Measurements from ENCODE around the gene IFI6. TPM values are rescaled to one million over a fixed set of nuclear protein-coding genes. Genes with fewer than 3 reads are reported as not detected.

IFI6 gene
- total RNA-seq, 2 donors from 2014 or later, result 18.0 to 25.1 TPM

DNA sequence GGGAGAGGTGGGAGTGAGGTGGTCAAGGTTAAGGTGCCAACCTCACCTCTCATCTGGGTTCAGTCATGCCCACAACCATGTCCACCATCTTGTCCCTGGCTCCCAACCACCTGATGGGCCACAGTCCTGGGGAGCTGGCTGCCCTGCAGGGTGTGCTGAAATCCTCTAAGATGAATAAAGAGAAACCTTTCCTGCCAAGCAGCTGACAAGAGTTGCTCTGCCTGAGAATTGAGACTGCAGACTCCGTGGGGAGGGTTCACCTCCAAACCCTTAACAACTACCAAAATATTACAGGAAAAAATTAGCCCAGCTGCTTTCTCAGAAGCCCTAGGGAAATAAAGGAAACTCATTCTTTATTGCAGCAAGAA, 21.8 kb downstream of the IFI6 start:
- H3K4me3 ChIP-seq, result no peak overlapping the region

DNA sequence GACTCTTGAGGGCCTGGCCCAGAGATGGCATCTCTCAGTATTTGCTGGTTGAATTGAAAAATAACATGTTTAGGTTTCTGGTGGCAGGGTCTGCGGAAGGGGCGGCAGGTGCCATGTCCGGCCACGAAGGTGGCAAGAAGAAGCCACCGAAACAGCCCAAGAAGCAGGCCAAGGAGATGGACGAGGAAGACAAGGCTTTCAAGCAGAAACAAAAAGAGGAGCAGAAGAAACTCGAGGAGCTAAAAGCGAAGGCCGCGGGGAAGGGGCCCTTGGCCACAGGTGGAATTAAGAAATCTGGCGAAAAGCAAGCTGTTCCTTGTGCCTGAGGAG, 22.7 kb downstream of the IFI6 start:
- H3K9ac ChIP-seq (ENCODE audit: low read depth in 2 of 2, low read length in 2 of 2), result no peak overlapping the region
- H3K27me3 ChIP-seq, result no peaks in the 10 kb centered on the region
- H3K27ac ChIP-seq, result no peak overlapping the region
- no peaks in the 10 kb centered on the region for H3K9me3 ChIP-seq
- no peak overlapping the region for H3K4me3 ChIP-seq
- DNase-seq, result no peak
- intact Hi-C loops (cut with DNase I), result loop anchor here (10.0 kb wide), 1 partner anchor 344 kb away; no protein-coding TSS in a partner anchor
- H3K4me1 ChIP-seq, result no peaks in the 10 kb centered on the region
- TF ChIP-seq, protein P1, sequence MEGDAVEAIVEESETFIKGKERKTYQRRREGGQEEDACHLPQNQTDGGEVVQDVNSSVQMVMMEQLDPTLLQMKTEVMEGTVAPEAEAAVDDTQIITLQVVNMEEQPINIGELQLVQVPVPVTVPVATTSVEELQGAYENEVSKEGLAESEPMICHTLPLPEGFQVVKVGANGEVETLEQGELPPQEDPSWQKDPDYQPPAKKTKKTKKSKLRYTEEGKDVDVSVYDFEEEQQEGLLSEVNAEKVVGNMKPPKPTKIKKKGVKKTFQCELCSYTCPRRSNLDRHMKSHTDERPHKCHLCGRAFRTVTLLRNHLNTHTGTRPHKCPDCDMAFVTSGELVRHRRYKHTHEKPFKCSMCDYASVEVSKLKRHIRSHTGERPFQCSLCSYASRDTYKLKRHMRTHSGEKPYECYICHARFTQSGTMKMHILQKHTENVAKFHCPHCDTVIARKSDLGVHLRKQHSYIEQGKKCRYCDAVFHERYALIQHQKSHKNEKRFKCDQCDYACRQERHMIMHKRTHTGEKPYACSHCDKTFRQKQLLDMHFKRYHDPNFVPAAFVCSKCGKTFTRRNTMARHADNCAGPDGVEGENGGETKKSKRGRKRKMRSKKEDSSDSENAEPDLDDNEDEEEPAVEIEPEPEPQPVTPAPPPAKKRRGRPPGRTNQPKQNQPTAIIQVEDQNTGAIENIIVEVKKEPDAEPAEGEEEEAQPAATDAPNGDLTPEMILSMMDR (IDR thresholded peaks at IDR 0.05), result no peak
- no peaks in the 10 kb centered on the region for H3K36me3 ChIP-seq

More for the DNA sequence above, 21.8 kb downstream of the IFI6 start:
- no peaks in the 10 kb centered on the region for H3K4me1 ChIP-seq
- no peak overlapping the region for H3K9ac ChIP-seq (ENCODE audit: low read depth in 2 of 2, low read length in 2 of 2)
- H3K9me3 ChIP-seq, result no peaks in the 10 kb centered on the region
- DNase-seq, result no peak
- no peak overlapping the region for H3K27ac ChIP-seq
- intact Hi-C loops (cut with DNase I), result no loop called here
- H3K36me3 ChIP-seq, result no peaks in the 10 kb centered on the region
- TF ChIP-seq, protein P1 (IDR thresholded peaks at IDR 0.05), result no peak
- H3K27me3 ChIP-seq, result no peaks in the 10 kb centered on the region

DNA sequence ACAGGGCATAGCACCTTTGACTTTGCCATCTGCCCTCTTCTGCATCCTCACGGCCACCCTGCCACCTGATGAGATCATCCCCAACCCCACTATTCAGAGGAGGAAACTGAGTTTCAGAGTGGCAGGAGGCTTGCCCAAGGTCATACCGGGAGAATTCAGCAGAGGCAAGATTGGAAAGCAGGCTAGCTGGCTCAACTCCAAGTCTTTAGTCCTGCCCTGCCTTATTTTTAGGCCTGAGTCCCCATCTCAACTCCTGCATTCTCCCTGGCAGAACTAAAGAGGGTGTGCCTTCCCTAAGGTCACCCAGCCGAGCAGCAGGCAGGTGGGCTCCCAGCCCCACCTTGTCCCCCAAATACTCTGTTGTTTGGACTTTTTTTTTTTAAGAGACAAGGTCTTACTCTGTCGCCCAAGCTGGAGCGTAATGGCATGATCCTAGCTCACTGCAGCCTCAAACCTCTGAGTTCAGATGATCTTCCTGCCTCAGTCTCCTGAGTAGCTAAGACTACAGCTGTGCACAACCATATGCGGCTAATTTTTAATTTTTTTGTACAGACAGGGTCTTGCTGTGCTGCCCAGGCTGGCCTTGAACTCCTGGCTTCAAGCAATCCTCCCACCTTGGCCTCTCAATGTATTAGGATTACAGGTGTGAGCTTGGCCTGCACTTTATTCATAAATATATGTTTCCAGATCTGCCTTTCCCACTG, 23.2 kb downstream of the IFI6 start:
- Histone ChIP-seq H3K9me3 (no peaks in the 10 kb centered on the region), H3K4me1 (no peaks in the 10 kb centered on the region), H3K27me3 (no peaks in the 10 kb centered on the region), H3K9ac (ENCODE audit: low read depth in 2 of 2, low read length in 2 of 2) (no peak overlapping the region), H3K27ac (no peak overlapping the region), H3K36me3 (no peaks in the 10 kb centered on the region), H3K4me3 (no peak overlapping the region)
- no peak for DNase-seq
- TF ChIP-seq, protein P1 (IDR thresholded peaks at IDR 0.05), result no peak
- intact Hi-C loops (cut with DNase I), result loop anchor here (10.0 kb wide), 1 partner anchor 344 kb away; no protein-coding TSS in a partner anchor

DNA sequence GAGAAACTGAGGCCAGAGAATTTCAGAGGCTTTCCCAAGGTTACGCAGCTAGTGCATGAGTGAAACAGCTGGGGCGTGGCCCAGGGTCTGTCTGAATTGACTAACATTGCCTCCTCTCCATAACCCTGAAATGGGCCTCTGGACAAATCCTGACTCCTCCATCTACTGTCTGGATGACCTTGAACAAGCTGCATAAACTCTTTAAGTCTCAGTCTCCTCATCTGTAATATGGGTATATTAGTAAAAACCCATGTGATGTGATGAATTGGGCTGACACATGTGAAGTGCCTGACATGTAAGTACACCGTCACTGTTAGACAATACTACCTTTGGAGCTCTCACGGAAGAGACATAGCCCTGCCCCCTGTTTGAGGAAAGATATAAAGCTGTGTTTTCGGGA, 24.7 kb downstream of the IFI6 start:
- Histone ChIP-seq H3K27me3 (no peaks in the 10 kb centered on the region), H3K4me3 (no peak overlapping the region), H3K27ac (no peak overlapping the region), H3K36me3 (no peaks in the 10 kb centered on the region), H3K9ac (ENCODE audit: low read depth in 2 of 2, low read length in 2 of 2) (no peak overlapping the region), H3K4me1 (no peaks in the 10 kb centered on the region), H3K9me3 (no peaks in the 10 kb centered on the region)
- TF ChIP-seq, protein P1 (IDR thresholded peaks at IDR 0.05), result no peak
- no peak for DNase-seq
- intact Hi-C loops (cut with DNase I), result loop anchor here (10.0 kb wide), 1 partner anchor 343 kb away; no protein-coding TSS in a partner anchor

DNA sequence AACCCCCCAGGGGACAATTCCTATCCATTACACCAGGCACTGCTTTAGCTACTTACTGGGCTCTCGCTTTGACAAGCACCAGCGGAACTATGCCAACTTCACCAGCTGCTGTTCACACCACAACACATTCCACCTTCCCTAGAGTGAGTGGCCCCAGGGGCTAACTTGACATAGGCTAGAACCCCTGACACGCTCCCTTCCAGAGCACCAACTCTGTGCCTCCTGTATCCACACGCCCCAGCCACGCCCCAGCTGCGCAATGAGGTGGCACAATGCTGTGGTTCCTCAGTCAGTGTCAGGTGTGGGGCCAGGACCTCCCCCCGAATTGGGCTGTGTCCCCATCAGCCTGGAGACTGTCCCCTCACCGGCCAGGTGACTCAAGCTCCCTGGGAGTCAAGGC, 25.3 kb downstream of the IFI6 start:
- Histone ChIP-seq H3K27ac (no peak overlapping the region), H3K9me3 (no peaks in the 10 kb centered on the region), H3K4me1 (no peaks in the 10 kb centered on the region), H3K36me3 (no peaks in the 10 kb centered on the region), H3K4me3 (no peak overlapping the region), H3K27me3 (no peaks in the 10 kb centered on the region), H3K9ac (ENCODE audit: low read depth in 2 of 2, low read length in 2 of 2) (no peak overlapping the region)
- TF ChIP-seq, protein P1 (IDR thresholded peaks at IDR 0.05), result no peak
- intact Hi-C loops (cut with DNase I), result loop anchor here (10.0 kb wide), 1 partner anchor 342 kb away; no protein-coding TSS in a partner anchor
- DNase-seq, result no peak

Data from colonic mucosa (tissue), 4 donors.